Fibroblast of villous mesenchyme (primary cell): ENCODE measurements around the gene SNX30. TPM values are rescaled to one million over a fixed set of nuclear protein-coding genes. Genes with fewer than 3 reads are reported as not detected.

Experiments used
- DNase-seq: peaks from one replicate; pipeline ENCODE4 v3.0.0-alpha.2; 2010; ENCODE audit warnings: low read depth
- H3K4me3 ChIP-seq: 2 replicates; pipeline ENCODE4 v1.5.1; 2011; ENCODE audit warnings: low read depth, mild to moderate bottlenecking, low read length
- CTCF ChIP-seq: IDR thresholded peaks from 2 replicates; pipeline ENCODE4 v1.5.1; 2012; ENCODE audit warnings: low read depth, mild to moderate bottlenecking, low read length; ENCODE audit not compliant: insufficient read depth
- total RNA-seq: library from RNA; depleted of rRNA; stranded (reverse); fragments of >200 nt; gene quantifications from 2 replicates; pipeline ENCODE4 v1.2.3, GENCODE V29; 2012

SNX30 gene
- total RNA-seq, 1 donor, result 27.6 TPM

DNA sequence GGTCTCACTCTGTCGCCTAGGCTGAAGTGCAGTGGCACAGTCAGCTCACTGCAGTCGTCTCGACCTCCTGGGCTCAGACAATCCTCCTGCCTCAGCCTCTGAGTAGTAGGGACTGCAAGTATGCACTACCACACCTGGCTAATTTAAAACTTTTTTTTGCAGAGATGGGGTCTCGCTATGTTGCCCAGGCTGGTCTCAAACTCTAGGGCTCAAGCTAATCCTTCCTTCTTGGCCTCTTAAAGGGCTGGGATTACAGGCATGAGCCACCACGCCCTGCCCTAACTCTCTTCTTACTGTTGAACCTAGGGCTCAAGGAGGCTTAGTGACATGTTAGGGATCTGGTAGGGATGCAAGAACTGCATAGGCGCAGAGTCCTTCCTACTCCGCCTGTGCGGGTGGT lies 65.3 kb downstream of the SNX30 start:
- TF ChIP-seq CTCF, result no peak

GRCh38 chr9:112817860-112818203 lies 67.3 kb downstream of the SNX30 start:
- no peak for TF ChIP-seq CTCF
- no peak for DNase-seq
- no peak overlapping the region for H3K4me3 ChIP-seq

More for the DNA sequence above, 65.3 kb downstream of the SNX30 start:
- H3K4me3 ChIP-seq, result no peak overlapping the region
- no peak for DNase-seq

DNA sequence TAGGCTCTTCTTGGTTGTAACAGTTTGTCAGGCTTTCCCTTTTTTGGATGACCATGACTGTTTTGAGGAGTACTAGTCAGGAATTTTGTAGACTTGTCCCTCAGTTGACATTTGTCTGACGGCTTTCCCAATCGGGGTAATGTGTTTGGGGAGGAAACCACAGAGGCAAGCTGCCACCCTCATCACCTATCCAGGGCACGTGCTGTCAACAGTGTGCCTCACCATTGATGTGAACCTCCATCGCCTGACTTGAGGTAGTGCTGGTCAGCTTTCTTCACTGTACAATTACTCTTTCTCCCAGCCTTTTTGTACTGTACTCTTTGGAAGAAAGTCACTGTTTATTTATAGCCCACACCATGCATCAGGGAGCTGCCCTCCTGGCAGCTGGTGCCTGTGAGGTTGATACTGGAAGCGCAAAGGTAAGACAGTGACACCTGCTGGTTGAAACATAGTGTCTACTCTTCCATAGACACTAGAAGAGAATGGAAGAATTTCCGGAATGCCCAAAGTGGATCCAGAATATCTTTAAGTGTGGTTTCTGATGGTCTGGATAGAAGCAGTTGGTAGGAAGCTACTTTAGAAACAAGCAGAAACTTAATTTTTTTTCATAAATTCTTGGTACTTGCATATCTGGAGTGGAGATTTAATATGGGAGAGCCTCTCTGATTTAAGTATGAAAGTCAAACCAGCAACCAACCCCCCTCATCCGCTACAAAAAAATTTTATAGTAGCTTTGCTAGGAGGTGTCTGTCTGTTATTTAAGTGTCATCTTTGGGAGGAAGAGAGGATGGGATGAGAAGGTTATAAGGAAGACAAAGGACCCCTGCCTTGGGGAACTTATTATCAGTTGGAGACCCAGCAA lies 69.3 kb downstream of the SNX30 start:
- TF ChIP-seq CTCF, result peak; percentile 78
- no peak overlapping the region for H3K4me3 ChIP-seq

DNA sequence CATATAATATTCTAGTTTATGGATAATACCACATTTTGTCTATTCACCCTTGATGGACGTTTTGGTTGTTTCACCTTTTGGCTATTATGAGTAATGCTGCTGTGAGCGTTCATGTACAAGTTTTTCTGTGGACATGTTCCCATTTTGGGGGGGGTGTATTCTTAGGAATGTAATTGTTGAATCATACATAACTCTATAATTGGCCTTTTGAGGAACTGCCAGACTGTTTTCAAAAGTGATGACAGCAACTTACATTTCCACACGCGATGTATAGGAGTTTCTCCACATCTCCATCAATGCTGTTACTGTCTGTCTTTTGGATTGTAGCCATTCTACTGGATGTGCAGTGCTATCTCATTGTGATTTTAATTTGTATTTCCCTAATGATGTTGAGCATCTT lies 70.3 kb downstream of the SNX30 start:
- no peak for DNase-seq
- H3K4me3 ChIP-seq, result no peak overlapping the region
- TF ChIP-seq CTCF, result no peak

More for the DNA sequence above, 69.3 kb downstream of the SNX30 start:
- peak; percentile 72 for DNase-seq

GRCh38 chr9:112822618-112823017 lies 72.1 kb downstream of the SNX30 start:
- no peak overlapping the region for H3K4me3 ChIP-seq
- DNase-seq, result no peak
- no peak for TF ChIP-seq CTCF

GRCh38 chr9:112823257-112823656 lies 72.7 kb downstream of the SNX30 start:
- DNase-seq, result no peak
- no peak for TF ChIP-seq CTCF
- H3K4me3 ChIP-seq, result no peak overlapping the region
